ENCODE measurements around the gene BMP3.

- TF ChIP-seq REST (IDR thresholded peaks at IDR 0.05; ENCODE audit: low read depth, low read length) (no peak), JUND (IDR thresholded peaks at IDR 0.05) (no peak), MEF2A (IDR thresholded peaks at IDR 0.05; ENCODE audit: borderline replicate concordance, low read depth) (no peak)
- TF ChIP-seq, protein P1, sequence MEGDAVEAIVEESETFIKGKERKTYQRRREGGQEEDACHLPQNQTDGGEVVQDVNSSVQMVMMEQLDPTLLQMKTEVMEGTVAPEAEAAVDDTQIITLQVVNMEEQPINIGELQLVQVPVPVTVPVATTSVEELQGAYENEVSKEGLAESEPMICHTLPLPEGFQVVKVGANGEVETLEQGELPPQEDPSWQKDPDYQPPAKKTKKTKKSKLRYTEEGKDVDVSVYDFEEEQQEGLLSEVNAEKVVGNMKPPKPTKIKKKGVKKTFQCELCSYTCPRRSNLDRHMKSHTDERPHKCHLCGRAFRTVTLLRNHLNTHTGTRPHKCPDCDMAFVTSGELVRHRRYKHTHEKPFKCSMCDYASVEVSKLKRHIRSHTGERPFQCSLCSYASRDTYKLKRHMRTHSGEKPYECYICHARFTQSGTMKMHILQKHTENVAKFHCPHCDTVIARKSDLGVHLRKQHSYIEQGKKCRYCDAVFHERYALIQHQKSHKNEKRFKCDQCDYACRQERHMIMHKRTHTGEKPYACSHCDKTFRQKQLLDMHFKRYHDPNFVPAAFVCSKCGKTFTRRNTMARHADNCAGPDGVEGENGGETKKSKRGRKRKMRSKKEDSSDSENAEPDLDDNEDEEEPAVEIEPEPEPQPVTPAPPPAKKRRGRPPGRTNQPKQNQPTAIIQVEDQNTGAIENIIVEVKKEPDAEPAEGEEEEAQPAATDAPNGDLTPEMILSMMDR (IDR thresholded peaks at IDR 0.05), result no peak
- TF ChIP-seq, protein P2, sequence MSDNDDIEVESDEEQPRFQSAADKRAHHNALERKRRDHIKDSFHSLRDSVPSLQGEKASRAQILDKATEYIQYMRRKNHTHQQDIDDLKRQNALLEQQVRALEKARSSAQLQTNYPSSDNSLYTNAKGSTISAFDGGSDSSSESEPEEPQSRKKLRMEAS (IDR thresholded peaks at IDR 0.05; ENCODE audit: low read depth), result no peak
These were observed 19.4 kb downstream of the BMP3 start for GRCh38 chr4:81049907-81050306.
